ENCODE results near the gene TEX53.

Gene TEX53

DNA sequence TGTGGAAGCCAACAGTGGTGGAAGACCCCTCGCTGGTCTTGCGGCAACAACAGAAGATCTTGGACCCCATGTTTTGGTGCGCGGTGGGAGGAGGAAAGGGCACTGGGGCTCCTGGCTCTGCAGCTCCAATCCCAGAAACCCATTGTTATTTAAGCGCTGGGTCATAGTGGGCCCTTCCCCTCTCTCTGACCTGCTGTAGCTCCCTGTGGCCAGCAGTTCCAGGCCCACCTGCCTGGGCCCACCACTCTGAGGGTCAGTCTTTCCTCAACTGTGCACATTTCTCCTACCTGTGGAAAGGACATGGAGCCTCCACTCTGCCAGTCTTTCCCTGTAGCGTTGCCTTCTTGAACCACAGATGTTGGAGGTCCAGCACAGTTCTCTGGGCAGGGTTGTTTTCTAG lies at the start of gene TEX53:
Gene TEX53 (minus strand): TSS at position 101 of the 400 bp plus-strand sequence. CDS start 31 bp downstream, at position 70.
- no peak for DNase-seq

DNA sequence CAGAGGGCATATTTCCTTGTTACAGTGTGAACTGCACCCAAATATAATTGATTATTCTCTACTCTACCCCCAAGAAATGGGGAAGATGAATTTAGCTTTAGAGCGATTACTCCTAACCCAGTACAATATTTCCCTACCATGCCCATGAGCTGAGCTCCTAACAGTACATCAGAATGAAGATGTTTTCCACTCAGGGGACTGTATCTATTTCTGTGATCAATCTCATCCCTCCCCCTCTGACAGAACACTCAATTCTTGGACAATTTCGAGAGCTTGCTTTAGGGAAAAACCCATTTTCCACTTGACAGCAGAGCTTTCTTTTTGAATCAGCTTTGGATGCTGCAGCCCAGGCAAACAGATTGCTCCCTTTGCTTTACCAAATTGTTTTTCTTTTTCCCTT lies 49.1 kb upstream of the TEX53 start:
- DNase-seq, result no peak

DNA sequence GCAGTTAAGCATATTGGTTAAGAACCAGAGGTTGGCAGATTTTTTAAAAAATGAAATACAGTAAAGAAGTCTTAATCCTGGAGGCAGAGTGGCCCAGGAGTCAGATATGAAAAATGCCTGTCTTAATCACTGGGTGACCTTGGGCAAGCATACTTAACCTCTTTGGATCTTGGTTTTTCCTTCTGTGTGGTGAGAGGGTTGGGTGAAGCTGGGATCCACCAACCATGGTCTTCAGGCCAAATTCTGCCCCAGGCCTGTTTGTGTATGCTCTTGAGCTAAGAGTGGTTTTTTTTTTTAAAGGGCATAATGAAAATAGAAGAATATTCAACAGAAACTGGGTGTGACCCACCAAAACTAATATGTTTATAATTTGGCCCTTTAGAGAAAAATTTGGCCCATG lies 44.4 kb upstream of the TEX53 start:
- no peak for DNase-seq

DNA sequence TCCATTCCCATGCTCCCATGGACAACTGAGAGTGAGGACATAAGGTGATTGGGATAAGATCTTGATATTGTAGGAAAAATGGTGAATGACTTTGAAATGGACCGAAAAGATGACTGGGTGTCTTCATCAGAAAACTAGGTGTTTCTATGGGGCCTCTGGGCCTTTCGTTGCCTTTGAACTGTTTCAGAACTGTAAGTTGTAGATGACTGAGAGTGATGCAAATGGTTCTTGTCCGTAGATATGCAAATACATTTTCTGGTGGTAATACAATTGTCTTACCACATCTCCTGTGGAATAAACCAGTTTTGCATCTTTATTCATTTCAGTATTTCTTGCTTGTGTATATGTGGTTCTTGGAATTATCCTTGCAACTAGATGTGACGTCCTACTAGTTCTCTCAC lies 40.3 kb upstream of the TEX53 start:
- DNase-seq, result no peak

DNA sequence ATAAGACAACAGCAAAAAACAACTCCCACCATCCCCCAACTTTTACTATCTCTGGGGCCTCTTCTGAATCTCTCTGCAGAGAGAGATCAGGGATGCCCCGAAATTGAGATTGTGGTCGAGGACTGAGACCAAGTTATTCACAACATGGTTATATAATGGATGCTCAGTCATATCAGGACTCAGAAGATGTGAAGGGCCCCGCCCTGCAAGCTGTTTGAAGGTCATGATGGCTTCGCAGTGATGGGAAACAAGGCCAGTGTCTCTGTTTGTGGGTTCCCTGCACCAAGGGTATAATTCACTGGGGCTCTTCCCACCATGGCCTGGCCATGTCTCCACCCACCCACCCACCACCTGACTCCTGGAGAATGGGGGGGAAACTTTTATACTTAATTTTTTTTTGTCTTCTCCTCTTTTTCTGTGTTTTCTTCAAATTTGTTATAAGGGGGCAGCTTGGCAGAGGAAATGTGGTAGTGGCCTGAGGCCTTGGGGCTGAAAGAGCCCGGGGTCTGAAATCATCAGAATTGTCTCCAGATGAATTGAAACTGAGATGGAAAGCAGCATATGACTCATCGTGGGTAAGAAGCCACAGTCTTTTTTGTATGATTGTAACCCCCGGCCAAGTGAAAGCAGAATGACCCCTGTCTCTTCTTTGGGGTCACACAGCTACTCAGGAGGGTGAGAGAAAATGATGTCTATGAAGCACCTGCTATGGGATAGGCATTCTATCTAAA lies 39.4 kb upstream of the TEX53 start:
- peak; percentile 11 for DNase-seq

DNA sequence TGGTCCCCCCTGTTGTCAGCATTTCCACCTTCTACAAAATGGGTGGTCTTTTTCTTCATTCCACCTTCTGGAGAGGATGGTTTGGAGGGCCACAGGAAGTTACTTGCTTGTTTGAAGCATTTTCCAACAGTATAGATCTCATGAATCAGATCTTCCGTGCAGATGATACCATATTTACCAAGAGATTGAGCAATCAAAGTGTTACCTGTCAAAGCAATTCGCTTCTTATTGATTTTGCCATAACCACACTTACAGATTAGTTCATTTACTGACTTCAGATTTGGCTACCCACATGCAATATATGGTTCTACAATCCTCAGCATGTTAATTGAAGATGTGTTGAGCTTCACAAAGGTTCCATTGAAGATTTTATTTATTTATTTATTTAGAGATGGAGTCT lies 38.3 kb upstream of the TEX53 start:
- no peak for DNase-seq

DNA sequence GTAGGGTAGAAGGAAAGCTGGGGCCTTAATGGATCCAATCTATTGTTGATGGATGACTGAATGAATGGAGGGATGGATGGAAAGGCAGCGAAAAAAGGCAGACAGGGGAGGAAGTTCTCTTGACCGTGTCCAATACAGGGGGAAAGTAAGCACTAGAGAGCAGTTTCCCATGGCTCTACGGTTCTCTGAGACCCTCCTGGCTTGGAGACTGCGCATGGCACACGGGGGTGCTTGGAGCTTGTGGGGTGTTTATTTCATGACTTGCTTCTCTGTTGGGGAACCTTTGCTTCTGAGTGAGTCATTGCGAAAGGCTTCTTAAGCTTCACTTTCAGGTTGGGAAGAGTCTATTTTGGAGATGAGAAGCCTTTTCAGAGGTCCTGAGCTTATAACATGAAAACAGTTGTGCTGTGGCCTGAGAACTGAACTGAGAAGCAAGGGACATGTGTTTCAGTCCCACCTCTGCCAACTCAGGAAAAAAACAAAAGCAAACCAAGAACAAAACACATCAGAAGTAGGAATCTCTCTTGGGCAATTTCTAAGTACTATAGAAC lies 37.2 kb upstream of the TEX53 start:
- no peak for DNase-seq

DNA sequence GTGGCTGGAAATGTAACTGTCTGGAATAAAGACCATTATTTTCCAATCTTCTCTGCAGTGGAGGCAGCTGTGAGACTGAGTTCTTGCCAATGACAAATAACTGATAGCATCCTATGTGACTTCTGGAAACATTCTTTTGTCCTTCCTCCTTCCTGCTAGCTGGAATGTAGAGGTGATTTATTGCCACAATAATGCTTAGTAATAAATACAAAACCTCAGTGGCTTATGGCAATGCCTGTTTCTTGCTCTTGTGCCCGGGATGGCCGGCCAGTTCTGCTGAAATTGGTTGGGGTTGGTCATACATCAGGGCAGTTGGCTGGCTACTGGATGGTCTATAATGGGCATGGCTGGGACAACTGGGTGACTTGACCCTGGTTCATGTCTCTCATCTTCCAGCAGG lies 36.5 kb upstream of the TEX53 start:
- DNase-seq, result no peak

DNA sequence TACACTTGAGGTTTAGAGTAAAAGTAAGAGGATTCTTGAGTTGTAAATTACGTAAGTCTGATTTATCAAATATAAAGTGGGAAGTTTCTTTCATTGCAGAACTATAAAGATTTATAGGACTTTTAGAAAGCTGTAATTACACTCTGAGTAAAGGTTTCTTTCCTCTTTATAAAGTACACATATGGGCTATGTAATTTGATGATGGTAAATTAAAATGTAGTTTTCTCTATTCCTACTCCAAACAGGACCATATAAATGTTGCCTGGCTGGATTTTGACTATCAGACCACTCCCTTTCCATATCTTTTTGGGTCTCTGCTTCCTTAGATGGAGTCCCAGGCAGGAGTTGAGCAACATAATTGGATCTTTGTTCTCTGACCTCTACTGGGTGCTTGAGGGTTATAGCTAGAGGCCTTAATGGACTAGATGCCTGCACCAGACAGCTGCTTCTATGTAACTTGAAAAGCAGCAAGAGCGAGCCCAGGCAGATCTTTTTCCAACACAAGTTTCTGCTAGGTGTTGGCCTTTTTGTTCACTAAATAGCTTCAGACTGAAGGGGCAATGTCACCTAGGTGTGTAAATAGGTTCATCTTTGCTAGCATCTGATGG lies 35.7 kb upstream of the TEX53 start:
- DNase-seq, result no peak

DNA sequence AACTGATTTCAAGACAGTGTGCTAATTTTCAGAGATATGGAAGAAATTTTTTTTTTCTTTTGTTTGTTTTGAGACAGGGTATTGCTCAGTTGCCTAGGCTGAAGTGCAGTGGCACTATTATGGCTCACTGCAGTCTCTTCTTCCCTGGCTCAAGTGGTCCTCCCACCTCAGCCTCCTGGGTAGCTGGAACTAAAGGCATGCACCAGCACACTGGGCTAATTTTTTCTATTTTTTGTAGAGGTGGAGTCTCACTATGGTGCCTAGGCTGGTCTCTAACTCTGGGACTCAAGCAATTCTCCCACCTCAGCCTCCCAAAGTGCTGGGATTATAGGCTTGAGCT lies 34.3 kb upstream of the TEX53 start:
- no peak for DNase-seq

DNA sequence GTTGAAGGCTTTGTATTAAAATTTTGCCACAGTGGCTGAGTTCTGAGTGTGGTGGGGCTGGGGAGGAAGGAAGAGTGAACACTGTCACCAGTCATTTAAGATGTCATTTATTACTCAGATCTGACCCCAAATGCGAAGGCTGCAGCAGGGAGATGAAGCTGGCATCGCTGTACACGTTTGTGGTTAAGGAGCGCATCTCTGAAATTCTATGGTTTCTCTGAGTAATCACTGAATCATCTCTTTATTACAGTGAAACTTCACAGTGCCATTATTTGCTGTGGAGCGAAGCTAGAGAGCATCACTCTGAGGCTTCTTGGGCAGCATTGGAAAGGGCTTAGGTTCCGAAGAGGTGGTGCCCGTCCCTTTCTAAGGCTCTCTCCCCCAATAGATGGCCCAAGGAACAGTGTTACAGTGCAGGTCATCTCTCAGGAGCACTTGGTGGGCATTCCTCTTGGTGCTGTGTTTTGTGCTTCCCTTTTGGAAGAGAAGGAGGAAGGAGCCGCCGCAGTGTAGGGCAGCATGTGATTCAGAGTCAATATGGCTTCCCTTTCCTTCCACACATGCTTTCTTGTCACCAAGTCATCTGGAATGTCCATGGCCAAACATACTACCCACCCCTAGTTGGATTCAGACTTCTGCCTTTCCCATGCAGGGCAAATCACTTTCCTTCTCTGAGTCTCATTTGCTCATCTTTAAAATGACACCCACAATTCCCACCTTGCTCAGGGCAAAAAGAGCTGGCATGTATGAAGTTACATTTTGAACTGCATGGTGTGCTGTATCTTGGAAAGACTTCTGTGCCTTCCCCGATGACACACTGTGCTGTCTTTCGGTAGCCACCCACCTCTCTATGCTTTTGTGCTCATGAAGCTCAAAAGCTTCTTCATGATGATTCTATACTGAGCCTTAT lies 33.7 kb upstream of the TEX53 start:
- peak; percentile 35 for DNase-seq

DNA sequence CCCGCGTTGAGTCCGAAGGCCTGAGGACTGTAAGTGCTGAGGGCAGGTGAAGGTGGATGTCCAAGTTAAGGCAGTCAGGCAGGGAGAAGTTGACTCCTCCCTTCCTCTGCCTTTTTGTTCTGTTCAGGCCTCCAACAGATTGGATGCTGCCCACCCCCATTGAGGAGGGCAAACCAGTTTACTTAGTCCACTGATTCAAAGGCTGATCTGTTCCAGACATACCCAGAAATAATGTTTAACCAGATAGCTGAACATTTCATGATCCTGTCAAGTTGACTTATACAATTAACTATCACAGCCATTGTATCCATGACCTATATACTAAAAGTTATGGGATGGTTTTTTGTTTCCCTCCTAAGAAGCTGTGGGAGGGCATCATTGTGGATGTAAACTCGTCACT lies 32.7 kb upstream of the TEX53 start:
- no peak for DNase-seq

DNA sequence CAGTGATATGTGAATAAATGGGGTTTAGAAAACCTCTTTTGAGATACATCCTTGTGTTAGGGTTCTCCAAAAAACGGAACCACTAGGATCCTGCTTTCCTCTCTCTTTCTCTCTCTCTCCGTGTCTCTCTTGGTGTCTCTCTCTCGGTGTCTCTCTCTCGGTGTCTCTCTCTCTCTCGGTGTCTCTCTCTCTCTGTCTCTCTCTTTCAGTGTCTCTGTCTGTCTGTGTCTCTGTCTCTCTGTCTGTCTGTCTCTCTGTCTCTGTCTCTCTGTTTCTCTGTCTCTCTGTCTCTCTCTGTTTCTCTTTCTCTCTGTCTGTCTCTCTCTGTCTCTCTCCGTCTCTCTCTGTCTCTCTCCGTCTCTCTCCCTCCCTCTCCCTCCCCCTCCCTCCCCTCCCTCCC lies 32.2 kb upstream of the TEX53 start:
- no peak for DNase-seq

DNA sequence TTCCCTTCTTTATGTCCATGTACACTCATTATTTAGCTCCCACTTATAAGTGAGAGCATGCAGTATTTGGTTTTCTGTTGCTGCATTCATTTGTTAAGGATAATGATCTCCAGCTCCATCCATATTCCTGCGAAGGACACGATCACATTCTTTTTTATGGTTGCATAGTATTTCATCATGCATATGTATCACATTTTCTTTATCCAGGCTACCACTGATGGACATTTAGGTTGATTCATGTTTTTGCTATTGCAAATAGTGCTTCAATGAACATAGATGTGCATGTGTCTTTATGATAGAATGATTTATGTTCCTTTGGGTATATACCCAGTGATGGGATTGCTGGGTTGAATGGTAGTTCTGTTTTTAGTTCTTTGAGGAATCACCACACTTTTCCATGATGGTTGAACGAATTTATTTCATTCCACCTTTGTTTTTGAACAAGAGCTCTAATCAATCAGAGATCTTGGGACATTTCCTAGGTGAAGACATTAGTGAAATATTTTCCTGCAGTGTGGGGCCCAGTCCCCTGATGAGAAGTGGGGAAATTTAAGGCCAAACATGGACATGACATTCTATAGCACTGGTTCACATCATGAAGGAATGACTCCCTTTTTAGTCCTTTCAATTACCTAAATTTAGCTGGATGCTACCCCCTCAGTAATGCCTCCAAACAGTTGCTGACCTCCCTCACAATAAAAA lies 31.5 kb upstream of the TEX53 start:
- DNase-seq, result no peak

DNA sequence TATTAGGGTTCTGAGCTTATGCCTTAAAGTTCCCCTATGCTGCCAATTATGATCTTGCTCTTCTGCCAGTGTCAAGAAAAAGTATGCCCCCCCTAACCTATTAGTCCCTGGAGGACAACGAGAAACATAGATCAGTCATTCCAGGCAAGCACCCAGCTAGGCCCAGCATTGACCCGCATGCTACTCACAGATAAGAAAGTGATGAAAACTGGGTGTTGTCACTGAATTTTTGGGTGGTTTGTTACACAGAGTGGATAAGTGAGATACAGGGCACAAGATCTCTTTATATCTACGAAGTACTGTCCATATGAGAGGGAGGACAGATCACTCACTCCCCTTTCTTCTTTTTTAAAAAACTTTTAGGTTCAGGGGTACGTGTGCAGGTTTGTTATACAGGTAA lies 30.8 kb upstream of the TEX53 start:
- no peak for DNase-seq

DNA sequence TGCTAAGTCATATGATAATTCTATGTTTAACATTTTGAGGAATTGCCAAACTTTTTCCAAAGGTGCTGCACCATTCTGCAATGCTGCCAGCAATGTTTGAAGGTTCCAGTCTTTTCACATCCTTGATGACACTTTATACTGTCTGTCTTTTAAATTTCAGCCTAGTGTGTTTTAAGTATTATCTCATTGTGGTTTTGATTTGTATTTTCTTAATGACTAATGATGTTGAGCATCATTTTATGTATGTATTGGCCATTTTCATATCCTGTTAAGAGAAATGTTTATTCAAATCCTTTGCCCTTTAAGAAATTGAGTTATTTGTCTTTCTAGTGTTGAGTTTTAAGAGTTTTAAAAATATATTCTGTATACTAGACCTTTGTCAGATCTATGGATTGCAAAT lies 29.4 kb upstream of the TEX53 start:
- DNase-seq, result no peak

DNA sequence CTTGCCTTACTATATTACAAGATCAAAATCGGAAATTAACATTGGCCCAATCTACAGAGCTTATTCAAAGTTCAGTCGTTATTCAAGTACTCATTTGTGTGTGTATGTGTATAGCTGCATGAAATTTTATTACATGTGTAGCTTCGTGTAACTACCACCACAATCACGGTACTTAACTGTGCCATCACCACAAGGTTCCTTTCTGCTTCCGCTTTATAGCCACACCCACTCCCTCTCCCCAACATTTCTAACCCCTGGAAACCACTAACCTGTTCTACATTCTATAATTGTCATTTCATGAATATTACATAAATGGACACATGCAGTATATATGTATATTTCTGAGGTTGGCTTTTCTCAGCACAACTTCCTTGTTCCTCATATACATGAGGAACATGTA lies 28.3 kb upstream of the TEX53 start:
- DNase-seq, result no peak

DNA sequence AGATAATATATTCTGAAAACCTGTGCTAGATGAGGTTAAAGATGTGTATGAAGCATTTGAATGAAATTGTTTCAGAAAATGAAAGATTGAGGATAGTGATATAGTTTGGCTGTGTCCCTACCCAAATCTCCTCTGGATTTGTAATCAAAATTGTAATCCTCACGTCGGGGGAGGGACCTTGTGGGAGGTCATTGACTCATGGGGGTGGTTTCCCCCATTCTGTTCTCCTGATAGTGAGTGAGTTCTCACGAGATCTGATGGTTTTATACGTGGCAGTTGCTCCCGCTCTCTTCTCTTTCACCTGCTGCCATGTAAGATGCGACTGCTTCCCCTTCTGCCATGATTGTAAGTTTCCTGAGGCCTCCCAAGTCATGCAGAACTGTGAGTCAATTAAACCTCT lies 26.4 kb upstream of the TEX53 start:
- DNase-seq, result no peak

DNA sequence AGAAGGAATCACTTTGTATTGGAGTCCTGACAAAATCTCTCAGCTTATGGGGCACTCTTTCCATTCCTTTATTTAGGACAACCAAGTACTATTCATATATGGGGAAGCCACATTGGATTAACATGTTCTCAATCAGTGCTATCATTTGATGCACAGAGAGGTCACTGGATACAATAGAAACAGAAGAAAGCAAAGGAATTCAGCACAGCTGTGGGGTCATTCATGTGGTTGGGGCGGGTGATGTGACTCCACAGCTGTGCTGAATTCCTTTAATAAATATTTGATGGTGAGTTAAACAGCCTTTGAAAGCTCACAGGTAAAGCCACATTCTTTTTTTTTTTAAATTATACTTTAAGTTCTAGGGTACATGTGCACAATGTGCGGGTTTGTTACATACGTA lies 25.2 kb upstream of the TEX53 start:
- DNase-seq, result no peak

DNA sequence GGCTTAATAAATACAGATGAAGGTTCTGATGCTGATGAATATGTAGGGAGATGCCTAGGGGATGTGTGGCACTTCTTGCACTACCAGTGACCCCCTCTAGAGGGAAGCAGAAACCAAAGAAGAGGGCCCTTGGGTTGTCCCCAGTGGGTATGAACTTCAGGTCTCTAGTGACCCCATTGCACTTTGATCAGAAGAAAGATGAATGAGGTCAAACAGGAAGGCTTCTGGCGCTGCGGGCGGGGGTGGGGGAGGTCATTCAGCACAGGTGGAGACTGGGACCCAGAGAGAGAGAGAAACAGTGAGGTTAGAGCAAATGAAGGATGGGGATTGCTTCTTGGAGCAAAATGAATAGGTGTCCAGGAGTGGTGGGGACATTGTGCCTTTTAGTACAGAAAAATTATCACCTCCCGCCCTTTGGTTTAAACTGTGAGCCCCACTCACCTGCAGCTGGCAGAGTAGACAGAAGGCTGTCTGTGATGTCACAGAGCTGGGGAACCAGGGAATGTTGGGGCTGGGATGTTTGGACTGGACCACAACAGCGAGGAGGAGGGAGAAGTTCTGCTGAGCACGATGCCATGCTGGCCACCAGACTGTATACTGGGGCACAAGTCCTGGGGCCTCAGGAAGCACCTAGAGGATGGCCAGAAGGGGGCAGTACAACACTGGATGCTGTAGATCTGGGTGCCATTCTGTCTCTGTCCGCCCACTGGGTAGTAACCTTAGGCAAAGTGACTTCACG lies 24.2 kb upstream of the TEX53 start, which contains the start of gene TEX48:
Gene TEX48 (minus strand): TSS at position 599 of the 739 bp plus-strand sequence. CDS start 10,469 bp downstream, outside the sequence.
- peak; percentile 16 for DNase-seq

DNA sequence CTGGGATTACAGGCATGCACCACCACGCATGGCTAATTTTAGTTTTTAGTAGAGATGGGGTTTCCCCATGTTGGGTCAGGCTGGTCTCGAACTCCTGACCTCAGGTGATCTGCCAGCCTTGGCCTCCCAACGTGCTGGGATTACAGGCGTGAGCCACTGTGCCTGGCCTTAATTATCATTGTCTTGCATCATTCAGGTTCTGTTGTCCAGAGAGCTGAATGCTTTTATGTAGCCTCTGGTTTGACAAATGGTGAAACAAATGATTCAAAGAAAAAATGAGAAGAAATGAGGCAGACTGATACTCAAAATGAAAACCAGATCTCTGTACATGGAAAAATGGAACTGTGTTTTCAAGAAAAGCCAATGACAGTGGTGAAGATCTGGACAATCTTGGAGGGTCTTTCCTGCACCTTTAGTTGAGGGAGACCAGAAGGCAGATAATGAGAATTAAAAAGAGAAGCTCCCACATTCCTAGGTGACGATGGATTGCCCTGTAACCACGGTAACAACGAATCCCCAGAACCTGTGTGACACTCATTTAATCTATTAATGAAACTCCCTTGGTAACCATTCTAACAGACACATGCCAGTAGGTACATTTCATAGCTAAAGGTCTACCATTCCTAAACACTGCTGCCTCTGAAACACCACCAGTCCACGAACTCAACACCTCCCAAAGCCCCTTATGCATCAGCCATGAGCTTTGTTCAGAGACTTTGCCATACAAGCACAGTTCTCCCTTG lies 22.8 kb upstream of the TEX53 start:
- DNase-seq, result no peak
